ENCODE data around the gene BHMT2.

- TF ChIP-seq TFAP4 (IDR thresholded peaks at IDR 0.05; ENCODE audit: borderline replicate concordance, low read depth) = no peak
- TF ChIP-seq, protein P1, sequence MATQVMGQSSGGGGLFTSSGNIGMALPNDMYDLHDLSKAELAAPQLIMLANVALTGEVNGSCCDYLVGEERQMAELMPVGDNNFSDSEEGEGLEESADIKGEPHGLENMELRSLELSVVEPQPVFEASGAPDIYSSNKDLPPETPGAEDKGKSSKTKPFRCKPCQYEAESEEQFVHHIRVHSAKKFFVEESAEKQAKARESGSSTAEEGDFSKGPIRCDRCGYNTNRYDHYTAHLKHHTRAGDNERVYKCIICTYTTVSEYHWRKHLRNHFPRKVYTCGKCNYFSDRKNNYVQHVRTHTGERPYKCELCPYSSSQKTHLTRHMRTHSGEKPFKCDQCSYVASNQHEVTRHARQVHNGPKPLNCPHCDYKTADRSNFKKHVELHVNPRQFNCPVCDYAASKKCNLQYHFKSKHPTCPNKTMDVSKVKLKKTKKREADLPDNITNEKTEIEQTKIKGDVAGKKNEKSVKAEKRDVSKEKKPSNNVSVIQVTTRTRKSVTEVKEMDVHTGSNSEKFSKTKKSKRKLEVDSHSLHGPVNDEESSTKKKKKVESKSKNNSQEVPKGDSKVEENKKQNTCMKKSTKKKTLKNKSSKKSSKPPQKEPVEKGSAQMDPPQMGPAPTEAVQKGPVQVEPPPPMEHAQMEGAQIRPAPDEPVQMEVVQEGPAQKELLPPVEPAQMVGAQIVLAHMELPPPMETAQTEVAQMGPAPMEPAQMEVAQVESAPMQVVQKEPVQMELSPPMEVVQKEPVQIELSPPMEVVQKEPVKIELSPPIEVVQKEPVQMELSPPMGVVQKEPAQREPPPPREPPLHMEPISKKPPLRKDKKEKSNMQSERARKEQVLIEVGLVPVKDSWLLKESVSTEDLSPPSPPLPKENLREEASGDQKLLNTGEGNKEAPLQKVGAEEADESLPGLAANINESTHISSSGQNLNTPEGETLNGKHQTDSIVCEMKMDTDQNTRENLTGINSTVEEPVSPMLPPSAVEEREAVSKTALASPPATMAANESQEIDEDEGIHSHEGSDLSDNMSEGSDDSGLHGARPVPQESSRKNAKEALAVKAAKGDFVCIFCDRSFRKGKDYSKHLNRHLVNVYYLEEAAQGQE (IDR thresholded peaks at IDR 0.05; ENCODE audit: borderline replicate concordance in 1 of 2, low read depth in 1 of 2, low read length in 2 of 2) = no peak
- TF ChIP-seq ZNF558 (CRISPR knock-in tag; IDR thresholded peaks at IDR 0.05; ENCODE audit: borderline replicate concordance) = no peak
- TF ChIP-seq, protein P2, sequence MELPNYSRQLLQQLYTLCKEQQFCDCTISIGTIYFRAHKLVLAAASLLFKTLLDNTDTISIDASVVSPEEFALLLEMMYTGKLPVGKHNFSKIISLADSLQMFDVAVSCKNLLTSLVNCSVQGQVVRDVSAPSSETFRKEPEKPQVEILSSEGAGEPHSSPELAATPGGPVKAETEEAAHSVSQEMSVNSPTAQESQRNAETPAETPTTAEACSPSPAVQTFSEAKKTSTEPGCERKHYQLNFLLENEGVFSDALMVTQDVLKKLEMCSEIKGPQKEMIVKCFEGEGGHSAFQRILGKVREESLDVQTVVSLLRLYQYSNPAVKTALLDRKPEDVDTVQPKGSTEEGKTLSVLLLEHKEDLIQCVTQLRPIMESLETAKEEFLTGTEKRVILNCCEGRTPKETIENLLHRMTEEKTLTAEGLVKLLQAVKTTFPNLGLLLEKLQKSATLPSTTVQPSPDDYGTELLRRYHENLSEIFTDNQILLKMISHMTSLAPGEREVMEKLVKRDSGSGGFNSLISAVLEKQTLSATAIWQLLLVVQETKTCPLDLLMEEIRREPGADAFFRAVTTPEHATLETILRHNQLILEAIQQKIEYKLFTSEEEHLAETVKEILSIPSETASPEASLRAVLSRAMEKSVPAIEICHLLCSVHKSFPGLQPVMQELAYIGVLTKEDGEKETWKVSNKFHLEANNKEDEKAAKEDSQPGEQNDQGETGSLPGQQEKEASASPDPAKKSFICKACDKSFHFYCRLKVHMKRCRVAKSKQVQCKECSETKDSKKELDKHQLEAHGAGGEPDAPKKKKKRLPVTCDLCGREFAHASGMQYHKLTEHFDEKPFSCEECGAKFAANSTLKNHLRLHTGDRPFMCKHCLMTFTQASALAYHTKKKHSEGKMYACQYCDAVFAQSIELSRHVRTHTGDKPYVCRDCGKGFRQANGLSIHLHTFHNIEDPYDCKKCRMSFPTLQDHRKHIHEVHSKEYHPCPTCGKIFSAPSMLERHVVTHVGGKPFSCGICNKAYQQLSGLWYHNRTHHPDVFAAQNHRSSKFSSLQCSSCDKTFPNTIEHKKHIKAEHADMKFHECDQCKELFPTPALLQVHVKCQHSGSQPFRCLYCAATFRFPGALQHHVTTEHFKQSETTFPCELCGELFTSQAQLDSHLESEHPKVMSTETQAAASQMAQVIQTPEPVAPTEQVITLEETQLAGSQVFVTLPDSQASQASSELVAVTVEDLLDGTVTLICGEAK (IDR thresholded peaks at IDR 0.05) = no peak
- TF ChIP-seq, protein P2 (CRISPR knock-in tag; IDR thresholded peaks at IDR 0.05) = no peak
- no peak for TF ChIP-seq GFI1 (CRISPR knock-in tag; IDR thresholded peaks at IDR 0.05; ENCODE audit: borderline replicate concordance)
- no peak for TF ChIP-seq TCF12 (IDR thresholded peaks at IDR 0.05)
- TF ChIP-seq TCF12 (CRISPR knock-in tag; IDR thresholded peaks at IDR 0.05) = no peak
- no peak for TF ChIP-seq BCL3 (CRISPR knock-in tag; IDR thresholded peaks at IDR 0.05)
- TF ChIP-seq ZNF75D (CRISPR knock-in tag; IDR thresholded peaks at IDR 0.05; ENCODE audit: borderline replicate concordance) = no peak
- TF ChIP-seq RAD21 (CRISPR knock-in tag; IDR thresholded peaks at IDR 0.05) = no peak
- TF ChIP-seq TAF1 (CRISPR knock-in tag; IDR thresholded peaks at IDR 0.05) = no peak
- no peak for TF ChIP-seq ZSCAN30 (CRISPR knock-in tag; IDR thresholded peaks at IDR 0.05)
Measured at GRCh38 chr5:79105868-79106267, 36.3 kb downstream of the BHMT2 start.
